GM12878 (cell line): ENCODE data around the gene KDM2A.

Experiments used
- EED ChIP-seq: sonication (generic); IDR thresholded peaks from 2 replicates; pipeline ENCODE4 v1.6.1; 2016; ENCODE audit warnings: antibody characterized with exemption, low read depth
- HDAC2 ChIP-seq: fragments of 200-600 bp; sonication (generic); IDR thresholded peaks from 2 replicates; pipeline ENCODE4 v1.6.1; 2017
- HDAC6 ChIP-seq: fragments of 200-600 bp; sonication (generic); IDR thresholded peaks from one replicate; pipeline ENCODE4 v1.8.0; 2017; ENCODE audit warnings: antibody characterized with exemption; ENCODE audit not compliant: unreplicated experiment
- HDGF ChIP-seq: fragments of 450-650 bp; IDR thresholded peaks from 2 replicates; pipeline ENCODE4 v1.6.1; 2016; ENCODE audit warnings: antibody characterized with exemption
- MYC ChIP-seq: IDR thresholded peaks from 2 replicates; pipeline ENCODE4 v1.6.1; 2011; ENCODE audit warnings: mild to moderate bottlenecking, low read length, moderate library complexity, inconsistent platforms; ENCODE audit not compliant: insufficient read depth, insufficient replicate concordance, insufficient read length, severe bottlenecking
- NFYB ChIP-seq: IDR thresholded peaks from 2 replicates; pipeline ENCODE4 v1.6.1; 2011; ENCODE audit warnings: low read depth, mild to moderate bottlenecking, low read length, improper control_type of control experiment, moderate library complexity; ENCODE audit not compliant: insufficient read depth
- POLR2A ChIP-seq: IDR thresholded peaks from 2 replicates; pipeline ENCODE4 v1.6.1; 2011; ENCODE audit warnings: low read depth, mild to moderate bottlenecking, low read length
- ZNF274 ChIP-seq: IDR thresholded peaks from one replicate; pipeline ENCODE4 v1.8.0; 2011; ENCODE audit not compliant: insufficient read length, insufficient read depth
- TF ChIP-seq, protein P1 (sequence below), 3 experiments: IDR thresholded peaks in 2 of 3; conservative IDR thresholded peaks in 1 of 3; 2 replicates each; pipeline ENCODE4 v1.5.1; 2011; ENCODE audit warnings: low read depth in 3 of 3, low read length in 3 of 3, mild to moderate bottlenecking in 3 of 3, control low read depth in 2 of 3, moderate library complexity in 2 of 3, inconsistent platforms in 1 of 3, mixed read lengths in 1 of 3; ENCODE audit not compliant: control insufficient read depth in 2 of 3, insufficient read depth in 1 of 3; ENCODE audit errors: extremely low read depth in 1 of 3
- TF ChIP-seq, protein P2 (sequence below): fragments of 450-650 bp; IDR thresholded peaks from 2 replicates; pipeline ENCODE4 v1.6.1; 2017; ENCODE audit warnings: antibody characterized with exemption, mild to moderate bottlenecking, moderate library complexity
- TF ChIP-seq, protein P3 (sequence below): IDR thresholded peaks from 2 replicates; pipeline ENCODE4 v1.6.1; 2011; ENCODE audit warnings: borderline replicate concordance, low read depth, mild to moderate bottlenecking, moderate library complexity, mixed read lengths, low read length; ENCODE audit not compliant: insufficient read depth; ENCODE audit errors: extremely low read length

DNA sequence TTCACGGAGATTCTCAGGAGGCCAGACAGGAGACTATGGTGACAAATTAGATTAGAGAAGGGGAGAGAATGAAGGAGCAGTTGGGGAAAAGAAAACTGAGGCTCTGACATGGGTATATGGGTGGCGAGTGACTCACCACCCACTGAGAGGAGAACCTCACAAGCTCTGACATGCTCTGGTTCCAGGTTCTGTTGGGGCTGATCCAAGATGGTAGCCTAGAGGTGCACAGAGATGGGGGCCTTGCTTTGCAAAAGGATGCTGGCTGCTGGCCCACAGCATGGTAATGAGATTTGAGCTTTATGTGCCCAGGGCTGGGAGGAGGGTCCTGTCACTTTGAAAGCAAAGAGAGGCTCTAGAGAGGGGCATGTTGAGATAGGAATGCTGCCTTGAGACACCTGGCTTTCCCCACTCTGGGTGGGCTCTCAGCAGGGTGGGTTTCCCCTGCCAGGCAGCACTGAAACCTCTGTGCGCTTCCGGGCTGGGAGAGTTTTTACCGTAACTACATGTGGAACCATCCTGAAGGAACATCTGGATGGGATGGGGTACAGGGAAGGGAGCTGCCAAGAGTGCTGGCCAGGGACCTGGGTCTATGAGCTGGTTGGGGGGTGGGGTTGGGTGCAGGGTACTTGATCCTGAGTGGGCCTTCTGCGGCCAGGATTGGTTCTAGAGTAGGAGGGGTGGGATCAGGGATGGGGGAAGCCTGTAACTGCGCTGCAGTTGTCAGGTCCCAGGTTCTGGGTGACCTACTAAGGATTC is 146.0 kb downstream of the KDM2A start:
- TF ChIP-seq, protein P1, sequence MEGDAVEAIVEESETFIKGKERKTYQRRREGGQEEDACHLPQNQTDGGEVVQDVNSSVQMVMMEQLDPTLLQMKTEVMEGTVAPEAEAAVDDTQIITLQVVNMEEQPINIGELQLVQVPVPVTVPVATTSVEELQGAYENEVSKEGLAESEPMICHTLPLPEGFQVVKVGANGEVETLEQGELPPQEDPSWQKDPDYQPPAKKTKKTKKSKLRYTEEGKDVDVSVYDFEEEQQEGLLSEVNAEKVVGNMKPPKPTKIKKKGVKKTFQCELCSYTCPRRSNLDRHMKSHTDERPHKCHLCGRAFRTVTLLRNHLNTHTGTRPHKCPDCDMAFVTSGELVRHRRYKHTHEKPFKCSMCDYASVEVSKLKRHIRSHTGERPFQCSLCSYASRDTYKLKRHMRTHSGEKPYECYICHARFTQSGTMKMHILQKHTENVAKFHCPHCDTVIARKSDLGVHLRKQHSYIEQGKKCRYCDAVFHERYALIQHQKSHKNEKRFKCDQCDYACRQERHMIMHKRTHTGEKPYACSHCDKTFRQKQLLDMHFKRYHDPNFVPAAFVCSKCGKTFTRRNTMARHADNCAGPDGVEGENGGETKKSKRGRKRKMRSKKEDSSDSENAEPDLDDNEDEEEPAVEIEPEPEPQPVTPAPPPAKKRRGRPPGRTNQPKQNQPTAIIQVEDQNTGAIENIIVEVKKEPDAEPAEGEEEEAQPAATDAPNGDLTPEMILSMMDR (IDR thresholded peaks at IDR 0.05 in 2 of 3, conservative IDR thresholded peaks at IDR 0.05 in 1 of 3; ENCODE audit: control insufficient read depth in 2 of 3, extremely low read depth in 1 of 3, insufficient read depth in 1 of 3, low read depth in 3 of 3, low read length in 3 of 3) = 0 out of 6 replicates have a peak, but pooled peaks of 1 of the 3 experiments have one; percentile 1
- TF ChIP-seq HDAC2 (no peak), POLR2A (no peak), HDGF (no peak), NFYB (no peak), EED (no peak), ZNF274 (no peak), MYC (no peak), HDAC6 (no peak)
- TF ChIP-seq, protein P2, sequence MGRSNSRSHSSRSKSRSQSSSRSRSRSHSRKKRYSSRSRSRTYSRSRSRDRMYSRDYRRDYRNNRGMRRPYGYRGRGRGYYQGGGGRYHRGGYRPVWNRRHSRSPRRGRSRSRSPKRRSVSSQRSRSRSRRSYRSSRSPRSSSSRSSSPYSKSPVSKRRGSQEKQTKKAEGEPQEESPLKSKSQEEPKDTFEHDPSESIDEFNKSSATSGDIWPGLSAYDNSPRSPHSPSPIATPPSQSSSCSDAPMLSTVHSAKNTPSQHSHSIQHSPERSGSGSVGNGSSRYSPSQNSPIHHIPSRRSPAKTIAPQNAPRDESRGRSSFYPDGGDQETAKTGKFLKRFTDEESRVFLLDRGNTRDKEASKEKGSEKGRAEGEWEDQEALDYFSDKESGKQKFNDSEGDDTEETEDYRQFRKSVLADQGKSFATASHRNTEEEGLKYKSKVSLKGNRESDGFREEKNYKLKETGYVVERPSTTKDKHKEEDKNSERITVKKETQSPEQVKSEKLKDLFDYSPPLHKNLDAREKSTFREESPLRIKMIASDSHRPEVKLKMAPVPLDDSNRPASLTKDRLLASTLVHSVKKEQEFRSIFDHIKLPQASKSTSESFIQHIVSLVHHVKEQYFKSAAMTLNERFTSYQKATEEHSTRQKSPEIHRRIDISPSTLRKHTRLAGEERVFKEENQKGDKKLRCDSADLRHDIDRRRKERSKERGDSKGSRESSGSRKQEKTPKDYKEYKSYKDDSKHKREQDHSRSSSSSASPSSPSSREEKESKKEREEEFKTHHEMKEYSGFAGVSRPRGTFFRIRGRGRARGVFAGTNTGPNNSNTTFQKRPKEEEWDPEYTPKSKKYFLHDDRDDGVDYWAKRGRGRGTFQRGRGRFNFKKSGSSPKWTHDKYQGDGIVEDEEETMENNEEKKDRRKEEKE = no peak
- TF ChIP-seq, protein P3, sequence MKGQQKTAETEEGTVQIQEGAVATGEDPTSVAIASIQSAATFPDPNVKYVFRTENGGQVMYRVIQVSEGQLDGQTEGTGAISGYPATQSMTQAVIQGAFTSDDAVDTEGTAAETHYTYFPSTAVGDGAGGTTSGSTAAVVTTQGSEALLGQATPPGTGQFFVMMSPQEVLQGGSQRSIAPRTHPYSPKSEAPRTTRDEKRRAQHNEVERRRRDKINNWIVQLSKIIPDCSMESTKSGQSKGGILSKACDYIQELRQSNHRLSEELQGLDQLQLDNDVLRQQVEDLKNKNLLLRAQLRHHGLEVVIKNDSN = no peak
